Skin of body (tissue), 2 donors: ENCODE measurements around the gene HOXB5. TPM values are rescaled to one million over a fixed set of nuclear protein-coding genes. Genes with fewer than 3 reads are reported as not detected.

ENCODE experiments used
- DNase-seq: peaks from one replicate; lab custom pipeline; 2025; lab: John Stamatoyannopoulos, UW
- total RNA-seq: library from RNA; depleted of rRNA; stranded (reverse); fragments of >200 nt; gene quantifications from one replicate; pipeline ENCODE4 v1.2.3, GENCODE V29; 2014

HOXB5 gene
- total RNA-seq, 1 donor from 2014 or later, result 0.59 TPM

DNA sequence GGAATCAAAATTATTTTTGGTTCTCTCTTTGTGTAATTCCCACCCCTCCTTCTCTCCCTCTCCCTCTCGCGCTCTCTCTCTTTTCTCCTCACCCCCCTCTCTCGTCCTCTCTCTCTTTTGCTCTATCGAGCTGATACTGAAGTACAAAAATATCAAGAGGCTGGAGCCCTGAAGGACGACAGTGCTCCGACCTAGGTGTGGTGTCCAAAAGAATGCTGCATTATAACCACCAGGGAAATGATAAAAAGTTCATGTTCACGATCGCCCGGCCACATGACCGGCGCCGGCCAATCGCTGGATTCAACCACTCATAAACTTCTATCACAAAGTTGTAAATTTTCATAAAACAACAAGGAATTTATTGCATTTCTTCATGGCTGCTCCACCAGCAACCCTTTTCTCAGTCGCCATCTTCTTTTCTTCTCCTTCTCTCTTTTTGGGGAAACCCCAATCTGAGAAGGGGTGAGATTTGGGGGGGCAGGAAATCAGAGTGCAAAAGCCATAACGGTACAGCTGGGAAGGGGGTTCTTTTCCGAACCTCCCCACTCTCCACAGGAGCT, 11.3 kb upstream of the HOXB5 start, which contains the start of gene HOXB6:
Gene HOXB6 (minus strand): TSS at position 217 of the 560 bp plus-strand sequence. CDS start 6,836 bp downstream, outside the sequence.
- DNase-seq, result no peak

GRCh38 chr17:48603959-48604769, 10.6 kb upstream of the HOXB5 start:
- no peak for DNase-seq

DNA sequence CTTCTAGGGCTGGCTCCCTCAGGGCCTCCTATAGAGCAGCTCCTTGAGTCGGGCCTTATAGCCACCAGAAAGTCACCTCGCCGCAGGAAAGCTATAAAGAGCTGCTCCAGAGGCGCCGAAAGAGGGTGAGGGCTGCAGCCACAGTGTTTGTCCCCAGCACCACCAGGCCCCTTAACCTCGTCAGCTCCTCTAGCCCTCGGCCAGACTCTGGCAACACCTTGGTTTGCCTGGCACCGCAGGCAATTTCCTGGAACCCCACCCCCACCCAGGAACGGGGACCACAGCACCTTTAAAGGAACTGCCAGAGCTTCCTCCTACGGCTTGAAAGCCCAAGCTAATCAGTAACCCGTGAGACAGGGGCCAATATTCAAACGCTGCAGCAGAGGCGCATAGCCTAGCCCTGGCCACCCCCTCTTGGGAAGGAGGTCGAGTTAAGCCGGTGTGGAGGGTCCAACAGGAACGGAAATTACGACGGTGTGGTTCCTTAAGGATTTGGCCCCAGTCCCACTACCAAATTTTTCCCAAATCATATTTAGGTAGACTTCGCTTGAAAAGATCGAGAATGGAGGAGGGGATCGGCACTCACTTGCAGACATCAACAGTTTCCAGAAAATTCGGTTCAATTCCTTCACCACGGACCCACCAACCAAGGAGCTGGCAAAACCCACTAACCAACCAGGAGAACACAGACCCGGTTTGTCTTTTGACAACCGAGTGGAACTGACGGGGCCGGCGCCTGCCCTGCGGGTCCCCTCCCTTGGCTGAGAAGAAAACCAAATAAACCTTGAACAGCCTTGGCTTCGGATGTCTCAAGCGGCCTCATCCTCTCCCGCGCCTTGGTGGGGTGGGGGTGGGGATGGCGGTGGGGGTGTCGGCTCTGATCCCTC, 8.2 kb upstream of the HOXB5 start:
- DNase-seq, result no peak

DNA sequence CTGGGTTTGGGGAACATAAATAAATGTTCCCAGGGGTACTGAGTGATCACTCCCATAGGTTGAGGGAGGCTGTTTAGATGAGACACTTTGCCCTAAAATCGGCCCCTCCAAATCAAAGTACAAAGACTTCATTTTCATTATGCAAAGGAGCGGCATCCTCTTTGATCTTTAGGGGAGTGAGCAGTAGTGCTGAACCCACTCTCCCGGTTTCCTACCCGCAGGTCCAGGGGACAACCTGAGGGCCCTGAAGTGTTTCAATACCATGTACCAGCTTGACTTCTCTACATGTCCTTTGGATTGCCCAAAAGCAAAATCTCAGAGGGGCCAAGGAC, 7.6 kb upstream of the HOXB5 start:
- DNase-seq, result no peak

- no peak for DNase-seq
These were observed 6.9 kb upstream of the HOXB5 start for GRCh38 chr17:48600244-48601098.

DNA sequence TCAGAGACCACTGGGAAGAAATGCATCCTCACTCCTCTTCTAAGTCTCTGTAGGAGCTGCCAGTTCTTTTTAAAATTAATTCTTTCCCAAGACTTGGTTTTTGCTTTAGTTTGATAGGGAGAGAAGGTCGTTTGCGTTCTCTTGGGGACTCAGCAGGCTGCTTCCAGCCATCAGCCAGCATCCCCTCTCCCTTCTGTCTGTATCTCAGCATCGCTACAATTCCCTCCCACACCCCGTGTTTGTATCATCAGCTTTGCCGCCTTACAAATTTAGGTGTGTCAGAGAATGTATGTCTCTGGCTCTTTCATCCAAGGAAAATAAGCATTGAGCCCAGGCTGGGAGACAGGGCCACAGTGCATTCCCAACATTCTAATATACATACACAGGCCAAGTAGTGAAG, 5.8 kb upstream of the HOXB5 start:
- no peak for DNase-seq

- no peak for DNase-seq
These were observed 5.2 kb upstream of the HOXB5 start for GRCh38 chr17:48598736-48599135.

DNA sequence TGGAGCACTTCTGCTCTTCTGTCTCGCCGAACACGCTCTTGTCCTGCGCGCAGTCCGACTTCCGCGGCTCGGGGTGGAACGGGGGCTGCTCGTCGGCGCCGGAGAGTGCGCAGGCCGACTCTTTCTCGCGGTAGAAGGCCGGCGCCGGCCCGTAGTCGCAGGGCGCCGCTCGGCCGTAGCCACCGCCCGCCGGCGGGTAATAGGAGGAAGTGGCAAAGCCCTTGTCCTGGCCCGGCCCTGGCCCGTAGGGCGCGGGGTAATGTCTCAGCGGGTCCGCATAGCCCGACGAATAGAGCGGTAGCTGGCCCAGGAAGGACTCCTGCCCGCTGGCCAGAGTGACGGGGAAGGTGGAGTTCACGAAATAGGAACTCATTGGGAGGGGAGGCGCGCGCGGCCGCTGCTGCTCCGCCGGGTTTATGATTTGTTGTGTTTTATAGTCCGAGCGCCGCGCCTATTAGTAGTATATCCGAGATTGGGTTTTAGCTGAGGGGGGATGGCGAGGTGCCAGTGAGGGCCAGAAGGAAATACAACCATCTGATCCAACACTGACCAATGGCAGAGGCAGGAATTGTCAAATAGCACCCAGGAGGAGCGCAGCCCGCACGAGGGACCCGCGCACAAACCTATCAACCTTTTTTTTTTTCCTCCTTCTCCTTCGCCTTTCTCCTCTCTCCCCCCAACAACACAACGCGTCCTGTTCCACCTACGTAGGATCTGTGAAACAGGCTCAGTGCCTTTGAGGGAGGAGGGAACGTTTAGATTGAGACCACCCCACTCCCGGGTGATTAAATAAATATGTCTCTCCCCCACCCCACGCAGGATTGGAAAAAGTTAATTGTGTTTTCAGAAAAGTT, 4.4 kb upstream of the HOXB5 start:
- DNase-seq, result peak; percentile 49

- no peak for DNase-seq
These were observed 3.9 kb upstream of the HOXB5 start for GRCh38 chr17:48597528-48597777.

DNA sequence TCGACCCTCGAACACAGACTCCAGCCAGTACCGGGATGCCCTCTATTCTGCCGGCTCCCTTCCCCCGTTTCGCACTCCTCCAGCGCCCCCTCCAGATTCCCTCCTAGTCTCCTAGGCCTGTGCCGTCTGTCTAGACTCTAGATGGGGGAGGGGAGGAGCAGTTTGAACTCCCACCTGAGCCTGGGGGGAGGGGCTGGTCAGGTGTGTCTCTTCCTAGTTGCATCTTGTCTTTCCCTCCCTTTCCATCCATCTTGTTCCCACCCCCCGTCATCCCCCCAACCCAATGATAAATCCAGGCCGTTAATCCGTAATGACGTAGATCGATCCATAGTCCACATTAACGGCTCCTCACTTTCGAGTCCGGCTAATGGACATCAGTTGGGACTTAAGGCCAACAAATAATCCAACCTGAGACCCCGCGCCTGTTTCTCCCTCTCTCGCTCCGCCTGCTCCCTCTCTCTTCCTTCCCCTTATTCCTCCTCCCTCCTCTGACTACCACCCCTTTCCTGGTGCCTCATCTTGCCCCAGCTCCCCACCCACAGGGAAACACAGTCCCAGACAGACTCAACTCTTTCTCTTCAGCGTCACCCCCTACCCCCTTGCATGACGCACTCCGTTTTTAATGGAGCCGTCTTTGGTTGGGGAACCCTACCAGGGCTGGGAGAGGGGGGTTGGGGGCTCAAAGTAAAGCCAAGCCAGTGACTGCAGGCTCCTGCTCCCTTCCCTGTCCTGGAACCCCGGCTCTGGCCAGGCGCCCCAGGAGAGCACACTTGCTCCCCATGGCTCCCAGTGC, 3.4 kb upstream of the HOXB5 start:
- DNase-seq, result peak; percentile 39

- DNase-seq, result no peak
These were observed 2.6 kb upstream of the HOXB5 start for GRCh38 chr17:48596000-48596734.

DNA sequence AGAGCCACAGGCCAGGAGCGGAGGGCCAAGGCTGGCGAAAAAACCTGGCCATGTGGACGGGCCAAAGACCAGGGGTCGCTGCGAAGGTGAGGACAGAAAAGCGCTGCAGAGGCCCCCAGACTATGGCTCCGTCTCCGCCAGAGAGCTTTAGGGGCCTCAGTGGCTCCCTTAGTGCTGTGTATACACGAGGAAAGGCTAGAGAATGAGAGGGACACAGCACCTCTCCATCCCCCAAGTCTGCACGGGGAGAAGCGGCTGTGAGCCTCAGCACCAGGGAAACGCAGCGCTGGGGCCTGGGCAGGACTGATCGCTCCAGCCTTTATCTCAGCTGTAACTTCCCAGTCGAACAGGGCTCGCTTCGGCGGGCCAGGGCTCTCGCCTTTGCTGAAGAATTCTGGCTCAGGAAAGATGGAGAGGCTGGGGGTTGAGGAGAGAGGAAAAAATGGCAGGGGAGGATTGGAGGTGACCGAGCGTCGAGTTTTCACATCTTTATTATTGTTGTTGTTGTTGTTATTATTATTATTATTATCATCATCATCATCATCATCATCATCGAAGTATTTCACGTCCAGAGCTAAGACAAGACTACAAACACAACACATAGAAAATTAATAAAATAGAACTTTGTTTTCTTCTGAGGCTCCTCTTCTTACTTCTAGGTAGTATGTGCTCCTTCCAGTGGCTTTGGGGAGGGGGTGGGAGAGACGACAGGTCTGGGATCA, 1.9 kb upstream of the HOXB5 start:
- DNase-seq, result no peak

DNA sequence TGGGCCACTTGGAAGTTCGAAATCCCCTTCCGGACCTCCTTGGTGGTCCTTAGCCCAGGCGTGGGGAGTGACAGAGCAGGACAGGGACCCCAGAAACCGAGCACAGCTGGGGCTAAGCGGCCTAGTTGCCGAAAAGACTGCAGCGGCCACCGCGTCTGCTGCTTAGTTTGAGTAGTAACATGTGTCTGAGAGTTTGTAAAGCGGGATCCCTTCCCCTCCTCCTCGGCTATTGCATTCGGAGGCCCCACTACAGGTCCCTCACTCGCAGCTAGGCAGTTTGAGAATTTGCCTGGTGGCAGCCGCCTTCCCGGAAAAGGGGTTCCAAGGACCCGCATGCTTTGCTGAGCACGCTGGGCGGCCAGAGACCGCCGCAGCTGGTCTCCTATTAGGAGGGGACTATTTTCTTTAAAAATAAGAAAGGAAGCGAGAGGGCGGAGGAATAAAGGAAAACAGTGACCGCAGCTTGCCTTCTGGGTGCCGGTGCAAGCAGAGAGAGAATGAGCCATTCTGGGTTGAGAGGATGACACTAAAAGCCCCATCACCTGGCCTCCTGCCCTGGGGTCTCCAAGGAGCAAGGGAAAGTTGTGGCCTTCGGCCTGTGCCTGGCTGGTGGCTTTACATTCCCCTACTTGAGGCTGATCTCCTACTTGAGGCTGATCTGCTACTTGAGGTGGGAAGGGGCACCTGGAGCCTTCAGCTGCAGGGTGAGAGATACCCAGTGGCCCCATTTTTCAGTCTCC, 1.1 kb upstream of the HOXB5 start:
- DNase-seq, result peak; percentile 60

DNA sequence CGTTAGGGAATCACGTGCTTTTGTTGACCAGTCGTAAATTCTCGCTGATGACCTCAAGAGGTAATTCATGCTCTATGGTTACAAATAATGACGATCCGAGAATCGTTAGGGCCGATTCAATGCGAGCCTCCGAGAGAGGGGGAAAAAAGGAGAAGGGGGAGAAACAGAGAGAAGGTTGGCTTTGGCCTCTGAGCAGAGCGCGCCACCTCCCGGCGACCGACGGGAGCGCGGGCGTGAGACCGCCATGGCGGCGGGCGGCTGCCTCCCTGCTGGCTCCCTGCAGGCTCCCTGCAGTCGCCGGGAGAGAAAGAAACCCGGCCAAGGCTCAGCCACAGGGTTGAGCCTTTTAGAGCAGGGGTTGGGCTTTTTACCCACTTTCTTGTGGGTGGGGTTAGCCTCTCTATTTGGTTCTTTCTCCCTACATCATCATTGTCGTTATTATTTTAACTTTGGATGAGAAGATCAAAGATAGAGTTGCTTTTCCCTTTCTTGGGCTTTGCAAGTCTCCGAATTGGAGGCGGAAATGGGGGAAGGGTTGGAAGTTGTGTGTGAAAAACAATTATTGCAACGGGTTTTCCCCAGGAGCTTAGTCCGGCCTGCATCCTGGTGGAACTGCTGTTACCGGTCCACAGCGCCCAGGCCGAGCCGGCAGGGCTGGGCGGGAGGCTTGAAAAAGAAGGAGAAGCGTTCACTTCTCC, 410 bp upstream of the HOXB5 start:
- DNase-seq, result peak; percentile 88

- DNase-seq, result no peak
These were observed 1.0 kb downstream of the HOXB5 start for GRCh38 chr17:48592577-48592976.

- no peak for DNase-seq
These were observed 1.5 kb downstream of the HOXB5 start for GRCh38 chr17:48592057-48592514.
